Measurements from ENCODE around the gene ABCC3. TPM values are rescaled to one million over a fixed set of nuclear protein-coding genes. Genes with fewer than 3 reads are reported as not detected.
A peak's percentile ranks its signal among the peaks of the same experiment; 100 is the strongest.

Gene ABCC3
- total RNA-seq, 1 donor from 2014 or later = 2.7 TPM

GRCh38 chr17:50645748-50646682 is 11.3 kb downstream of the ABCC3 start:
- DNase-seq = no peak

DNA sequence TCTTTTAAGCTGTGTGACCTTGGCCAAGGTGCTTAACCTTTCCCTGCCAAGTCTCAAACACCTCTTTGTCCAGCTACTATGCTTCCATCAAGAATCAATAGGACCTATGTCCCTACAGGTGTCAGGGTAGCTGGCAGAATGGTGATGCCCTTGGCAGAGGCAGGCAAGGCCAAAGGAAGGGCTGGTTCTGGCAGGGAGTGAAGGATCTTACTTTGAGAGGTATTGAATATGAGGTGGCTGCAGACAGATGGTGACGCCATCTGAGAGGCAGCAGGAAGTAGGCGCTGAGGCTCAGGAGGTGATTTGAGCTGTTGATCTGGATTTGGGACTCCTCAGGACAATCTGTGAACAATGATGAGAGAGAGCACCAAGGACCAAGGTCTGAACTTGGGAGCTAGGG is 12.5 kb downstream of the ABCC3 start:
- no peak for DNase-seq

- DNase-seq = peak; percentile 44
Observed at GRCh38 chr17:50649042-50649908, 14.6 kb downstream of the ABCC3 start.

DNA sequence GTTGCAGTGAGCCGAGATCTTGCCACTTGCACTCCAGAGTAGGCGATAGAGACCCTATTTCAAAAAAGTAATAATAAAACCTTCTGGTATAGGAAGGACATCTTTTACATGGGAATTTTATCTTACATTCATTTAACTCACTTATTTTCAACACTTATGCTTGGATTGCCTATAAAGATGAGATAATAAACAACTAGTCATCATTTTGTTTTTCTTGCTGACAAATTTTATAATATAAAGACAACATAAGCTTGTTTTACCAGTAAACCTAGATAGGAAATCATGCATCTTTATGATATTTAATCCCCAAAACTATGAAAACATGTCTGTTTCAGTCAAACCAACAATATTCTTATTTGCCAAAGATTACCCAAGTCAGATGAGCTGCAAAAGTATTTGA is 17.0 kb downstream of the ABCC3 start:
- no peak for DNase-seq

GRCh38 chr17:50653738-50654137 is 19.1 kb downstream of the ABCC3 start:
- DNase-seq = no peak

DNA sequence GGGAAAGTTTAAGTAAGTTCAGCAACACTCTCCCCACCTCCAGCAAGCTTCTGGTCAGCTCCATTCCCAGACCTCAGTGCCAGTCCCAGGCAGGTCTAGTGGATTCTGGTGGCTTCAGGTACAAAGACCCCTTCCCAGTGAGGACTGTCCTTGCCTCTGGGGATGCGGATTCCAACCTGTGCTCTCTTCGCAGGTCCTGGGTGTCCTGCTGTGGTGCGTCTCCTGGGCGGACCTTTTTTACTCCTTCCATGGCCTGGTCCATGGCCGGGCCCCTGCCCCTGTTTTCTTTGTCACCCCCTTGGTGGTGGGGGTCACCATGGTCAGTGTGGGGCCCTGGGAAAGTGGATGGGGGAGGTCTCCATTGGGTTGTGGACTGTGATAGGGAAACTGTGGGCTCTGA is 21.8 kb downstream of the ABCC3 start:
- DNase-seq = no peak

- DNase-seq = no peak
Observed at GRCh38 chr17:50657054-50657453, 22.4 kb downstream of the ABCC3 start.

GRCh38 chr17:50657627-50658026 is 22.9 kb downstream of the ABCC3 start:
- no peak for DNase-seq

DNA sequence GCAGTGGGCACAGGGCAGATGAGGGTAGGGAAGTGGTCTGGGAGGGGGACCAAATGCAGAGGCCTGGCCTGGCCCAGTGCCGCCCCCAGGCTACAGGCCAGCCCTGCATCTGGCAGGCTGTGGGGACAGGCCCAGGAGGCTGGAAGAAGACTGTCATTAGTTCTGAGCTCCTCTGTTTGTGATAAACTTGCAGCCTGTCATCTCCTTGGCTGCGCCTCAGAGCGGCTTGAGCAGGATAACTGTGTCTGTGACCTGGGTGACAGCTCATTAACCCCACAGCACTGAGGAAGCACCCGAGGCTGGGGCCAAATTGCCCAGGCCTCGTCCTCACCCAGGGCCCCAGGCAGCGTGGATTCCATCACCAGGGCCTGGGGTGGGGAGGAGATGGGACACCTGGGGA is 23.9 kb downstream of the ABCC3 start:
- DNase-seq = no peak

GRCh38 chr17:50659179-50659578 is 24.5 kb downstream of the ABCC3 start:
- DNase-seq = no peak

GRCh38 chr17:50660042-50660886 is 25.6 kb downstream of the ABCC3 start:
- peak; percentile 36 for DNase-seq

DNA sequence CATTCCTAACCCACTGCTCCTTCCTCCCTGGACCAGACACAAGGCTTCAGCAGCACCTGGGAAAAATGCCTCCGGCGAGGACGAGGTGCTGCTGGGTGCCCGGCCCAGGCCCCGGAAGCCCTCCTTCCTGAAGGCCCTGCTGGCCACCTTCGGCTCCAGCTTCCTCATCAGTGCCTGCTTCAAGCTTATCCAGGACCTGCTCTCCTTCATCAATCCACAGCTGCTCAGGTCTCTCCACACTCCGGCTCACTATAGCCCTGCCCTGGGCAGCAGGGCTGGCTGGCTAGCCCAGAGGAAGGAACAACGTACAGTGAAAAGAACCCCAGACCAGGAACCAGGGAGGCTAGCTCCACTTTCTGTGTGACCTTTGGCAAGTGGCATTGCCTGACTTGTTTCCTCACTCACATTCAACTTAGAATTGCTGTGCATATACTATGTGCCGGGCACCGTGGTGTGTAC is 26.2 kb downstream of the ABCC3 start:
- DNase-seq = peak; percentile 21

- DNase-seq = peak; percentile 28
Observed at GRCh38 chr17:50661348-50661747, 26.7 kb downstream of the ABCC3 start.

- DNase-seq = peak; percentile 81
Observed at GRCh38 chr17:50661795-50662391, 27.2 kb downstream of the ABCC3 start.

DNA sequence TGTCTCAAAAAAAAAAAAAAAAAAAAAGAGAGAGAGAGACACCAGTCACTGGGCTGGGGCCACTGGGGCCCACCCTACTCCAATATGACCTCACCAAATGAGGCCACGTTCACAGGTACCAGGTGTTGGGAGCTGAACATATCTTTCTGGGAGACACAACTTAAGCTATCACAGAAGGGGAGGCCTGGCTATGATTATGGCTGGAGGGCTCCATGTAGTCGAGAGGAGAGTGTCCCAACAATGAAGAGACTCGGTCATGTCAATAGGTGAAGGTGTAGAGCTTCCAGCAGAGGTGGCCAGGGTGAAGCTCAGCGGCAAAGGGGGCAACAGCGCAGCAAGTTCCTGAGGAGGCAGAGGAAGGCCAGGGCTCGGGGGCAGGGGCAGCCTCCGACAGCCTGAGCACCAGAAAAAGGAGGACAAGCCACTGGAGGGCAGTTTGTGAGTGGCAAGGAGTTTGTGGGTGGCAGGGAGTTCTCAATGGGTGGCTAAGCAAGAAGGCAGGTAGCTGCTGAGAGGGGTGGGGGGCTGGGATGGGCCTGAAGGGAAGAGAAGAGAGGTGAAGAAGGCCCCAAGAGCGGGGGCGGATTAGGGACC is 28.0 kb downstream of the ABCC3 start:
- no peak for DNase-seq

DNA sequence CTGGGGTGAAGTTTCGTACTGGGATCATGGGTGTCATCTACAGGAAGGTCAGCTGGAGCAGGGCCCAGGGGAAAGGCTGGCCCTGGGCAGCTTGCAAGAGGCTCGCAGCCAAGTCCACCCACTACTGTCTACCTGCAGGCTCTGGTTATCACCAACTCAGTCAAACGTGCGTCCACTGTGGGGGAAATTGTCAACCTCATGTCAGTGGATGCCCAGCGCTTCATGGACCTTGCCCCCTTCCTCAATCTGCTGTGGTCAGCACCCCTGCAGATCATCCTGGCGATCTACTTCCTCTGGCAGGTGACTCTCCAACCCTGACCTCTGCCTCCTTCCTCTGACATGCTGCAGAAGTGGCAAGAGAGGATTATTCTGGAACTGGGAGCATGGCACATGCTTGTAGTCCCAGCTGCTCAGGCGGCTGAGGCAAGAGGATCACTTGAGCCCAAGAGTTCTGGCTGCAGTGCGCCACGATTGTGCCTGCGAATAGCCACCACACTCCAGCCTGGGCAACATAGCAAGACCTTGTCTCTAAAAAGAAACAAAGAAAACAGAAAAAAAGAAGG is 29.2 kb downstream of the ABCC3 start:
- DNase-seq = no peak

- DNase-seq = no peak
Observed at GRCh38 chr17:50664788-50665458, 30.2 kb downstream of the ABCC3 start.

DNA sequence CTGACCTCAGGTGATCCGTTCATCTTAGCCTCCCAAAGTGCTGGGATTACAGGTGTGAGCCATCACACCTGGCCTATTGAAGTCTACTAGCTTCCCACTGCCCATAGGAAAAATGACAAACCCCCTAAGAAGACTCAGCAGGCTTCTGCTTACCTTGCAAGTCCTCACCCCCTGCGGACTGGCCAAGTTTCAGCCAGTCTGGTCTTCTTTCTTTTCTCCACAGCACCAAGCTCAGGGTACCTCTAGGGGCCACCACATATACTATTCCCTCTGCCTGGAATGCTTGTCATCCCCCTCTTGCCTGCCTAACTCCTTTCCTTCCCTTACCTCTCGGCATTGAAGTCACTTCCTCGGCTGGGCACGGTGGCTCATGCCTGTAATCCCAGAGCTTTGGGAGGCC is 31.2 kb downstream of the ABCC3 start:
- DNase-seq = no peak

DNA sequence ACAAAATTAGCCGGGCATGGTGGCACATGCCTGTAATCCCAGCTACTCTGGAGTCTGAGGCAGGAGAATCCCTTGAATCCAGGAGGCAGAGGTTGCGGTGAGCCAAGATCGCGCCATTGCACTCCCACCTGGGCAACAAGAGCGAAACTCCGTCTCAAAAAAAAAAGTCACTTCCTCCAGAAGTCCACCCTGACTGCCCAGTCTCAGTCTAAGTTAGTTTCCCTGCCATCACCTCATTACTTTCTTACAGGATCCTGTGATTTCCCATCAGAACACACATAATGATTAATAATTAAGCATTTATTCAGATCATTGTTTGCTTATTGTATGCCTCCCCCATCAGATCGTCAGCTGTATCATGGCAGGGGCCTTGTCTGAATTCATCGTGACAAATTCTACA is 31.6 kb downstream of the ABCC3 start:
- no peak for DNase-seq

- DNase-seq = no peak
Observed at GRCh38 chr17:50667259-50668024, 32.8 kb downstream of the ABCC3 start.
